Measurements from ENCODE around the gene SLC24A3.

- no peak for TF ChIP-seq CTCF (IDR thresholded peaks at IDR 0.05; ENCODE audit: insufficient read depth, low read depth, low read length)
- no peak for TF ChIP-seq EZH2 (IDR thresholded peaks at IDR 0.05; ENCODE audit: insufficient read depth, low read length)
Observed at GRCh38 chr20:19599200-19599599, 386.8 kb downstream of the SLC24A3 start.

All from astrocyte (in vitro differentiated cells and primary cell).